Endothelial cell of umbilical vein (primary cell): ENCODE measurements around the gene SFPQ.

Source experiments
- JUN ChIP-seq: IDR thresholded peaks from 2 replicates; pipeline ENCODE4 v1.6.1; 2011; ENCODE audit warnings: borderline replicate concordance, low read depth; ENCODE audit not compliant: insufficient read length, insufficient read depth
- MYC ChIP-seq: IDR thresholded peaks from one replicate; pipeline ENCODE4 v1.6.1; 2011; ENCODE audit warnings: mild to moderate bottlenecking, low read depth, low read length
- POLR2A ChIP-seq: IDR thresholded peaks from 2 replicates; pipeline ENCODE4 v1.6.1; 2012; ENCODE audit warnings: low read depth, mild to moderate bottlenecking, control low read depth, low read length
- POLR2AphosphoS5 ChIP-seq: IDR thresholded peaks from 2 replicates; pipeline ENCODE4 v1.6.1; 2012; ENCODE audit warnings: low read depth, mild to moderate bottlenecking, control low read depth, low read length, moderate library complexity; ENCODE audit not compliant: insufficient read depth
- TF ChIP-seq, protein P1 (sequence below), 2 donors: IDR thresholded peaks; 1 replicate in 1 of 2; 2 replicates in 1 of 2; pipeline ENCODE4 v1.5.1; 2011; ENCODE audit warnings: low read length in 2 of 2, mild to moderate bottlenecking in 2 of 2, moderate library complexity in 2 of 2, control low read depth in 1 of 2, inconsistent platforms in 1 of 2, low read depth in 1 of 2; ENCODE audit not compliant: insufficient read depth in 1 of 2; ENCODE audit errors: extremely low read depth in 1 of 2

DNA sequence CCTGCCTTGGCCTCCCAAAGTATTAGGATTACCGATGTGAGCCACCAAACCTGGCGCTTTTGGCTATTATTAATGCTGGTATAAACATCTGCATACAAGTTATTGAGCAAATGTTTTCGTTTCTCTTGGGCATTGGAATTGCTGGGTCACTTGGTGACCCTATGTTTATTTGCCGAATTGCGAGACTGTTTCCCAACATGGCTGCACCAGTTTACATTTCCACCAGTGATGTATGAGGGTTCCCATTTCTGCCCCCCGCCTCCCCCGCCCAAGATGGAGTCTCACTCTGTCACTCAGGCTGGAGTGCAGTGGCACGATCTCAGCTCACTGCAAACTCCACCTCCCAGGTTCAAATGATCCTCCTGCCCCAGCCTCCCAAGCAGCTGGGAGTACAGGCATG lies 20.9 kb downstream of the SFPQ start:
- TF ChIP-seq POLR2A, result no peak
- TF ChIP-seq, protein P1, sequence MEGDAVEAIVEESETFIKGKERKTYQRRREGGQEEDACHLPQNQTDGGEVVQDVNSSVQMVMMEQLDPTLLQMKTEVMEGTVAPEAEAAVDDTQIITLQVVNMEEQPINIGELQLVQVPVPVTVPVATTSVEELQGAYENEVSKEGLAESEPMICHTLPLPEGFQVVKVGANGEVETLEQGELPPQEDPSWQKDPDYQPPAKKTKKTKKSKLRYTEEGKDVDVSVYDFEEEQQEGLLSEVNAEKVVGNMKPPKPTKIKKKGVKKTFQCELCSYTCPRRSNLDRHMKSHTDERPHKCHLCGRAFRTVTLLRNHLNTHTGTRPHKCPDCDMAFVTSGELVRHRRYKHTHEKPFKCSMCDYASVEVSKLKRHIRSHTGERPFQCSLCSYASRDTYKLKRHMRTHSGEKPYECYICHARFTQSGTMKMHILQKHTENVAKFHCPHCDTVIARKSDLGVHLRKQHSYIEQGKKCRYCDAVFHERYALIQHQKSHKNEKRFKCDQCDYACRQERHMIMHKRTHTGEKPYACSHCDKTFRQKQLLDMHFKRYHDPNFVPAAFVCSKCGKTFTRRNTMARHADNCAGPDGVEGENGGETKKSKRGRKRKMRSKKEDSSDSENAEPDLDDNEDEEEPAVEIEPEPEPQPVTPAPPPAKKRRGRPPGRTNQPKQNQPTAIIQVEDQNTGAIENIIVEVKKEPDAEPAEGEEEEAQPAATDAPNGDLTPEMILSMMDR (IDR thresholded peaks at IDR 0.05; ENCODE audit: extremely low read depth in 1 of 2, insufficient read depth in 1 of 2, low read depth in 1 of 2, low read length in 2 of 2), result no peak
- TF ChIP-seq POLR2AphosphoS5, result no peak
- no peak for TF ChIP-seq JUN
- no peak for TF ChIP-seq MYC
